ENCODE data around the gene TMEM203.
A peak's percentile ranks its signal among the peaks of the same experiment; 100 is the strongest.

Gene TMEM203

GRCh38 chr9:137217276-137218211, 12.1 kb upstream of the TMEM203 start:
- no peak for DNase-seq

- no peak for DNase-seq
These were observed 10.9 kb upstream of the TMEM203 start for GRCh38 chr9:137216188-137216965.

GRCh38 chr9:137215196-137215986, 9.9 kb upstream of the TMEM203 start:
- no peak for DNase-seq

- DNase-seq = no peak
These were observed 9.2 kb upstream of the TMEM203 start for GRCh38 chr9:137214620-137215019.

- DNase-seq = no peak
These were observed 8.0 kb upstream of the TMEM203 start for GRCh38 chr9:137213160-137214060.

GRCh38 chr9:137212520-137212919, 7.1 kb upstream of the TMEM203 start:
- DNase-seq = no peak

- DNase-seq = no peak
These were observed 6.1 kb upstream of the TMEM203 start for GRCh38 chr9:137211532-137211931.

GRCh38 chr9:137206602-137207001, 1.2 kb upstream of the TMEM203 start:
- no peak for DNase-seq

- no peak for DNase-seq
These were observed 720 bp downstream of the TMEM203 start for GRCh38 chr9:137204731-137205125.

- DNase-seq = no peak
These were observed 2.5 kb downstream of the TMEM203 start for GRCh38 chr9:137202966-137203365.

- no peak for DNase-seq
These were observed 4.1 kb downstream of the TMEM203 start for GRCh38 chr9:137201205-137201868.

- DNase-seq = peak; percentile 94
These were observed 4.9 kb downstream of the TMEM203 start, which contains the start of gene TPRN for GRCh38 chr9:137200311-137201204. Gene TPRN, minus strand, starts transcription at chr9:137200741. Its CDS starts 30 bp downstream, at chr9:137200711.

GRCh38 chr9:137199411-137200121, 5.9 kb downstream of the TMEM203 start:
- no peak for DNase-seq

GRCh38 chr9:137198902-137199283, 6.6 kb downstream of the TMEM203 start:
- DNase-seq = no peak

- DNase-seq = no peak
These were observed 7.2 kb downstream of the TMEM203 start for GRCh38 chr9:137198051-137198901.

- no peak for DNase-seq
These were observed 9.8 kb downstream of the TMEM203 start for GRCh38 chr9:137195525-137196220.

GRCh38 chr9:137194909-137195308, 10.5 kb downstream of the TMEM203 start:
- DNase-seq = no peak

GRCh38 chr9:137194388-137194787, 11.1 kb downstream of the TMEM203 start:
- DNase-seq = no peak

Data from GOT3 (cell line).